Measurements from ENCODE around the gene LRWD1. TPM values are rescaled to one million over a fixed set of nuclear protein-coding genes. Genes with fewer than 3 reads are reported as not detected.
"Not testable (repeated sequence)": the region's sequence is repeated elsewhere in the genome, so short reads cannot be mapped to it uniquely, and the experiment has no call there.

Gene LRWD1
- total RNA-seq, 3 donors from 2014 or later = 7.4 to 20.6 (median 11.6) TPM

GRCh38 chr7:102473271-102473991 lies 8.6 kb downstream of the LRWD1 start:
- H3K27me3 ChIP-seq = no peaks in the 10 kb centered on the region
- no peak for TF ChIP-seq POLR2AphosphoS5 (IDR thresholded peaks at IDR 0.05)
- no peak for TF ChIP-seq CTCF (IDR thresholded peaks at IDR 0.05)
- TF ChIP-seq POLR2A (IDR thresholded peaks at IDR 0.05) = no peak
- H3K4me3 ChIP-seq = no peak overlapping the region
- H3K27ac ChIP-seq = no peak overlapping the region
- intact Hi-C loops (cut with DNase I; ENCODE audit: low total_unique reads) = no loop called here
- peak in 1 of 2 donors; percentile 36 for DNase-seq (ENCODE audit: low spot score in 2 of 2)
- no peaks in the 10 kb centered on the region for H3K9me3 ChIP-seq
- no peaks in the 10 kb centered on the region for H3K4me1 ChIP-seq
- no peaks in the 10 kb centered on the region for H3K36me3 ChIP-seq

- H3K27ac ChIP-seq; H3K9me3 ChIP-seq; H3K36me3 ChIP-seq; intact Hi-C loops (cut with DNase I; ENCODE audit: low total_unique reads); H3K27me3 ChIP-seq; H3K4me1 ChIP-seq; H3K4me3 ChIP-seq: not testable (repeated sequence)
- DNase-seq (ENCODE audit: low spot score in 2 of 2) = peak in 1 of 2 donors; percentile 20
Observed at GRCh38 chr7:102474116-102474515, 9.3 kb downstream of the LRWD1 start.

DNA sequence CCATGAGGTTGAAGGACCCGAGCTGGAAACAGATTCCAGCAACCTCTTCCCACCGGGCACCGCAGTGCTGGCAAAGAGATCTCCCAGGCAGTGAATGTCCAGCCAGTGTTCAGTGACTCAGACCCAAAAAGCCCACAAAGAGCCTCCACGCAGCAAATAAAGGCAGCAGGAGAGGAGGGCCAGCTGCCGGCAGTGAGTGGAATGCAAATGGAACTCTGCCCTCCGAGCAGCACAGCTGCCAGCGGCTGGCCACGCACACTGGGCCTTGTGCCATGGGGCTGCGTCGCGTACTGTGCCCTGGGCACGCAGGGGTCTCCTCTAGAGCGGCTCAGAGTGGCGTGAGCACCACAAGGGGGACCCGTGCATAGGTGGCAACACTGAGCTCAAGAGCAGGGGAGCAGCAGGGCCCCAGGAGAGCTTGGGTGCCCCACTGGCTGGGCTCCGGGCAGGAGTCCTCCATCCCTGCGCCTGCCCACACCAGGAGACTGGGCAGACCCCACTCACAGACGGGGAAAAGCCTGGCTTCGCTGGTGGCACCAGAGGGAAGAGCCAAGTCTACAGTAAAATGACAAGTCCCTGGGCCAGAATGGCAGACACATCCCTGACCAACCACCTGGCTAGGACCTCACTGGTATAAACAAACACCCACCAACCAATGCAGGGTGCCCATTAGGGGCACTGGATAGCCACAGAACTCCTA lies 10.1 kb downstream of the LRWD1 start:
- H3K4me3 ChIP-seq; H3K27me3 ChIP-seq; H3K27ac ChIP-seq; intact Hi-C loops (cut with DNase I; ENCODE audit: low total_unique reads); DNase-seq (ENCODE audit: low spot score in 2 of 2); H3K9me3 ChIP-seq; H3K36me3 ChIP-seq; H3K4me1 ChIP-seq: not testable (repeated sequence)

- intact Hi-C loops (cut with DNase I; ENCODE audit: low total_unique reads); H3K27ac ChIP-seq; H3K27me3 ChIP-seq; H3K36me3 ChIP-seq; H3K4me1 ChIP-seq; H3K9me3 ChIP-seq: not testable (repeated sequence)
- peak within 1 kb of the TSS; percentile 48 to 68 (median 55) for H3K4me3 ChIP-seq
- DNase-seq (ENCODE audit: low spot score in 2 of 2) = peak; percentile 74 to 84
- TF ChIP-seq CTCF (IDR thresholded peaks at IDR 0.05) = peak in 1 of 3 donors; percentile 24
- peak in 1 of 3 donors; percentile 34 for TF ChIP-seq POLR2AphosphoS5 (IDR thresholded peaks at IDR 0.05)
Observed at GRCh38 chr7:102478314-102479208, 13.8 kb downstream of the LRWD1 start, which contains the start of gene POLR2J. POLR2J (minus strand) TSS chr7:102478922; CDS start chr7:102478860, 62 bp downstream.

DNA sequence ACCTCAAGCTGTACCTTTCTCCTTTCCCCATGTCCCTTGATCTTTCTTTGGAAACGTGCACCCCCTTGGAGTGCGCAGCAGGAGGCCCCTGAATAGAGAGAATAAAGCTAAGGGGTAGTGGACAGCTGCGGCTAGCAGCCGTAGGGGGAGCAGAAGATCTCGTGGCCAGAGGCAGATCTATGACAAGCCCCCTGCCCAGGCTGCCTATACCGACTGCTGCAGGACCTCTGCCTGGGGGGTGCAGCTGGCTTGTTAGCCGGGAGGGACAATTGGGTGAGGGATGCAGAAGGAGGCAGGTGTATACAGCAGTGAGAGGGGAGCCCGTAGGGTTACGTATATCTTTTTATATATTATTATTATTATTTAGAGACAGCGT lies 14.4 kb downstream of the LRWD1 start:
- intact Hi-C loops (cut with DNase I; ENCODE audit: low total_unique reads); DNase-seq (ENCODE audit: low spot score in 2 of 2); H3K9me3 ChIP-seq; H3K36me3 ChIP-seq; H3K4me1 ChIP-seq; H3K27ac ChIP-seq; H3K27me3 ChIP-seq; H3K4me3 ChIP-seq: not testable (repeated sequence)

GRCh38 chr7:102479982-102480637 lies 15.3 kb downstream of the LRWD1 start:
- H3K4me3 ChIP-seq; intact Hi-C loops (cut with DNase I; ENCODE audit: low total_unique reads); H3K9me3 ChIP-seq; H3K27ac ChIP-seq; H3K36me3 ChIP-seq; H3K4me1 ChIP-seq; H3K27me3 ChIP-seq: not testable (repeated sequence)
- DNase-seq (ENCODE audit: low spot score in 2 of 2) = peak in 1 of 2 donors; percentile 35
- peak in 2 of 3 donors; percentile 42 for TF ChIP-seq CTCF (IDR thresholded peaks at IDR 0.05)

DNA sequence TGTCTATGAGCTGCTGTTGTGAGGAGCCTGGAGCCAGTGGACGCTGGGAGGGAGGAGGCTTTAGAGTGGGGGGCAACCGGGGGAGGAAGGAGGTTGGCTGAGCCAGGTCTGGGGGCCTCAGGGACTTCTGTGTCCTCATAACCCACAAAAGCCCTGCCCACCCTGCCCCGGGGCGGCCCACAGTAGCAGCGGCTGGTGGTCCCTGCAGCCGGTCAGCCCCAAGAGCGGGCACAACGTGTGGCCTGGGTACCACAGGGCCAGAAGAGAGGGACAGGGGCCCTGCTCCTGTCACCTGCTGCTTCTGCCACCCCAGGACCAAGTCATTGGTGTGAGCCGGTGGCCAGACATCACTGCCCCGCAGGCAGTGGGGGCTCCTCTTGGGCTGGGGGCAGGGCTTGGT lies 17.2 kb downstream of the LRWD1 start:
- H3K36me3 ChIP-seq; intact Hi-C loops (cut with DNase I; ENCODE audit: low total_unique reads); H3K9me3 ChIP-seq; H3K27ac ChIP-seq; H3K4me3 ChIP-seq; H3K4me1 ChIP-seq; H3K27me3 ChIP-seq: not testable (repeated sequence)
- peak in 1 of 2 donors; percentile 14 for DNase-seq (ENCODE audit: low spot score in 2 of 2)

- intact Hi-C loops (cut with DNase I; ENCODE audit: low total_unique reads); H3K36me3 ChIP-seq; DNase-seq (ENCODE audit: low spot score in 2 of 2); H3K27ac ChIP-seq; H3K4me1 ChIP-seq; H3K4me3 ChIP-seq; H3K27me3 ChIP-seq; H3K9me3 ChIP-seq: not testable (repeated sequence)
Observed at GRCh38 chr7:102484317-102484716, 19.5 kb downstream of the LRWD1 start.

DNA sequence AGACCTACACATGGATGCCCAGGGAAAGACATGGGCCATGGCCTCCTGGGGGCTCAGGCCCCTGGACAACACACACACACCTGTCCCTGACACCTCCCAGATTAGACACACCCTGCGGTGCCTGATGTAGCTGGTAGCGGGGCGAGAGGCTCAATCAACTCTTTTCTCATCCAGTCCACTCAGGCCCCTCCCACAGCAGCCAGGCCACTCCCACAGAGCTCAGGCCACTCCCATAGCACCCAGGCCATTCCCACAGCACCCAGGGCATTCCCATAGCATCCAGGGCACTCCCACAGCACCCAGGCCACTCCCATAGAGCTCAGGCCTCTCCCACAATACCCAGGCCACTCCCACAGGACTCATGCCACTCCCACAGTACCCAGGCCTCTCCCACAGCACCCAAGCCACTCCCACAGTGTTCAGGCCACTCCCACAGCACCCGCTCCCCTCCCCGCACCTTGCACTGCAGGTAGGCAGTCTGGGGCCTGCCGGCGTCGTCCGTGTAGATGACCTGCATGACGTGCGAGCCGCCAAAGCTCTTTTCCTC lies 25.8 kb downstream of the LRWD1 start:
- H3K36me3 ChIP-seq; intact Hi-C loops (cut with DNase I; ENCODE audit: low total_unique reads); H3K9me3 ChIP-seq; H3K27me3 ChIP-seq; H3K27ac ChIP-seq; H3K4me1 ChIP-seq; H3K4me3 ChIP-seq: not testable (repeated sequence)
- DNase-seq (ENCODE audit: low spot score in 2 of 2) = peak in 1 of 2 donors; percentile 13
